HG02970 (cell line): ENCODE results near the gene ZFYVE19.
"Not testable (repeated sequence)": the region's sequence is repeated elsewhere in the genome, so short reads cannot be mapped to it uniquely, and the experiment has no call there.

ENCODE experiments used
- ATAC-seq: cut with Tn5 transposase; IDR thresholded peaks from one replicate; pipeline ENCODE4 v1.9.1; 2021; ENCODE audit warnings: mild to moderate bottlenecking, moderate library complexity, moderate number of reproducible peaks; ENCODE audit not compliant: unreplicated experiment, low FRiP score

Gene ZFYVE19

DNA sequence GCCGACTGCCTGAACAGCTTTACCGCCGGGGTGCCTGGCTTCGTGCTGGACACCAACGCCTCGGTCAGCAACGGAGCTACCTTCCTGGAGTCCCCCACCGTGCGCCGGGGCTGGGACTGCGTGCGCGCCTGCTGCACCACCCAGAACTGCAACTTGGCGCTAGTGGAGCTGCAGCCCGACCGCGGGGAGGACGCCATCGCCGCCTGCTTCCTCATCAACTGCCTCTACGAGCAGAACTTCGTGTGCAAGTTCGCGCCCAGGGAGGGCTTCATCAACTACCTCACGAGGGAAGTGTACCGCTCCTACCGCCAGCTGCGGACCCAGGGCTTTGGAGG is 37.8 kb downstream of the ZFYVE19 start:
- ATAC-seq: no peak

DNA sequence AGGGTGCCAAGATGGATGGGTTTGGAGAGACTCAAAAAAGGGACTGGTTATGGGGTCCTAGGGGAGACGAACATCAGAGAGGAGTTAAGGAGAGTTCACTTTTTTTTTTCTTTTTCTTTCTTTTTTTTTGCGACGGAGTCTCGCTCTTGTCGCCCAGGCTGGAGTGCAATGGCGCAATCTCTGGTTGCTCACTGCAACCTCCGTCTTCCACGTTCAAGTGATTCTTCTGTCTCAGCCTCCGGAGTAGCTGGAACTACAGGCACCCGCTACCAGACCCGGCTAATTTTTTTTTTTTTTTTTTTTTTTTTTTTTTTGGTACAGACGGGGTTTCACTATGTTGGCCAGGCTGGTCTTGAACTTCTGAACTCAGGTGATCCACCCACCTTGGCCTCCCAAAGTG is 38.1 kb downstream of the ZFYVE19 start:
- ATAC-seq: no peak

DNA sequence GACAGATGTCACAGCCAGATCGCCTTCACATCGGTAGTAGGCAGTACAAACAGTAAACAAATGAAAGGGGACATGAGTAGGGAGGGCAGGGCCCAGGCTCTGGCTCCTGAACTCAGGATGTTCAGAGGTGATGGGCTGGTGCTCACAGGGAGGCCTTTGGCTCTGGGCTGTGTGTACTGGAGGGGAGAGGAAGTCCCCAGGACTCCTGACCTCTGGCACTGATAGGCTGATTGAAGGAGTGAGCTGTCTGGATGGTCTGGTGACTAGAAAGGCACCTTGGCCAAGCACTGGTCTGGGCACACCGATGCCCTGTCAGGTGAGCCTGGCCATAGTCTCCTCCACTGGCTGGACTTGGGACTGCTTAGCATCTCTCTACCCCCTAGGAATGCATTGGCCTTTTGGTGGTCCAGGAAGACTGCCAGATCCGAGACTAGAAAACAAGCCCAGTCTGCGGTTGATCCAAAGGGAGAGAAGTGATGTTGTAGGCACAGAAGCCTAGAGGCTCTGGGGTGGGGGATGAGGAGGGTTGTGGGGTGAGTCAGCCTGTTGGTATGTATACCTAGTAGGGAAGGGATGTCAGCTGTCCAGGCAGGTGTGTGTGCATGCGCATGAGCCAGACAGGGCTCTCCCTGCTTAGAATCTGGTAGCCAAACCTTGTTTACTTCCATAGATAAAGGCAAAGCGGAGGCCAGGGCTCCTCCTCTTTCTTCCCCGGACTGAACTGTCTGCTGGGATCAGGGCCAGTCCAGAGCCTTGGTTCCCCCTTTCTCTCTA is 38.8 kb downstream of the ZFYVE19 start:
- ATAC-seq: no peak

DNA sequence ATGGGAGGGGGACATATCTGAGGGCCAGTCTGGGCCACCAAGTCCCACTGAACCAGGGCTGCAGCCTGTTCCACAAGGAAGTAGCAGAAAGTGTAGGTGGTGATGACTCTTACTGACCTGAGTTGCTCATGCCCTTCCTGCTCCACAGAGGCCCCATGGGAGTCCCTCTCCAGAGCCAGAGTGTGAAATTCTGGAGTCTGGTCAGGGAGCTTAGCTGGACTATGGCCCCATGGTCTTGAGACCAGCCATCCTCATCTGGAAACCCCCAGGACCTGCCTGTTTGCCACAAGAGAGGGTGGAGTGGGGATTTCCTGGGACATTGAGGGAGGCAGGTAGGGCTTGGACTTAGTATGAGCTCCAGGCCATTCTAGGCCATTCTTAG is 39.9 kb downstream of the ZFYVE19 start:
- no peak for ATAC-seq

DNA sequence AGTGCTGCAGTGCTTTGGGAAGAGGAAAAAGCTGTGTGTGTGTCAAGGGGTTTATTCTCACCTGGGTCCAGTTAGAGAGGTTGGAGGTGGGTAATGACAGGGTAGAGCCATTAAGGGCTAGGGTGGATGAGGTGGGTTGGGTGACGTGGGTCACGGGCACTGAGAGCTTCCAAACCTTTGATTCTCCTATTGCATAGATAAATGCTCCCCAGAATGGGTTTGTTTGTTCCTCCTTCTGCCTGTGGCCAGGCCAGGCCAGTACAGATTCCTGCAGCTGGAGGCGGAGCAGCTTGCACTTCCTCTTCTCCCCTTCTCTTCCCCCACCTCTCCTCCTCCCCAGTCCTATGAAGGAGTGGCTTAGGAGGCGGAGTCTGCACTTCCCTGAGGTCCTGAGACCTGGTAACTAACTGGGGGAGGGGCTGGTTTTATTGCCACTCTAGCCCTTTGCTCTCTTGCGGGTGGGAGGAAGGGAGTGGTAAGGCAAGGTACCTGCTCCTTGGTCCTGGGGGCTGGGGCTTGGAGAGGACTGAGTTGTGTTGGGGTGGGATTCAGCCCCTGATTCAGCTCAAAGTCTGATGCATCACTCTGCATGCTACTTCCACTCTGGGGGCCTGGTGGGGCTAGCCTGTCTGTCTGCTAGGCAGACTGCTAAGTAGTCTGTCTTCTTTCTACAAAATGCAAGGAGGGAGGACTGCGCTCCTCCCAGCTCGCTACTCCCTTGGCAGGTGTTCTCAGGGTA is 40.5 kb downstream of the ZFYVE19 start:
- ATAC-seq: no peak

DNA sequence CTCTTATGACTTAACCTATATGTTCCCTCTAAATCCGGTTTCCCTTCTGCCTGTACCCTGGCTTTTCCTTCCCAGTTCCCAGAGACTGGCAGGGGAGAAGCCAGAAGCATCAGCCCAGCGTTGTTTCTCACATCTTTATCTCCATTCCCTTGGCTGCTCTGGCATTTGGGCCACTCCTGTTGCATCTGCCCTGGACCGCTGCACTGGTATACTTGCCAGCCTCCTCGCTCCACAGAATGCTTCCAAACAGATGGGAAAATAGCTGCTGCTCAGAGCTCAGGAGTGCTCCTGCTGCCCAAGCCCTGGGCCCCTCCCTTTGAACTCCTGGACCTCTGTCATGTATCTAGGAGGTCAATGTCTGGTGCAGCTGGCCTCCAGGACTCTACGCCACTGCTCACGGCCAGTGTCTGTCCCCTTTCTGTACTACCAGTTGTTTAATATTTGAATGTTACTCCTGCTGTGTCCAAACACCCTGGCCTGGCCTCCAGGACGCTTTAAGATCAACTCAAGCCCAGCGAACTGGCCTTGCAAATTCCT is 43.8 kb downstream of the ZFYVE19 start:
- no peak for ATAC-seq

DNA sequence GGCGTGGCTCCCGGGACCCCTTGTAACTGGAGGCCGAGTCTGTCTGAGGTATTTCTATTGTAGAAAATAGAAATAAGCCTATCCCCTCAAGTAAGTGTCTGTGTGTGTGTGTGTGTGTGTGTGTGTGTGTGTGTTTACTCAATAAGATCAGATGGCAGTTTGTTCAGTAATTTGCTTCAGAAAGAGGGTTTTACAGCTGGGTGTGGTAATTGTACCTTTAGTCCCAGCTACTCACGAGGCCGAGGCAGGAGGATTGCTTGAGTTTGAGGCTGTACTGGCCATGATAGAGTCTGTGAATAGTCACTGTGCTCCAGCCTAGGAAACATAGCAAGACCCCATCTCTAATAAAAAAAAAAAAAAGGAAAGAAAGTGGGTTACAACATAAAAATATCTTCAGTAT is 45.6 kb downstream of the ZFYVE19 start:
- ATAC-seq: no peak

DNA sequence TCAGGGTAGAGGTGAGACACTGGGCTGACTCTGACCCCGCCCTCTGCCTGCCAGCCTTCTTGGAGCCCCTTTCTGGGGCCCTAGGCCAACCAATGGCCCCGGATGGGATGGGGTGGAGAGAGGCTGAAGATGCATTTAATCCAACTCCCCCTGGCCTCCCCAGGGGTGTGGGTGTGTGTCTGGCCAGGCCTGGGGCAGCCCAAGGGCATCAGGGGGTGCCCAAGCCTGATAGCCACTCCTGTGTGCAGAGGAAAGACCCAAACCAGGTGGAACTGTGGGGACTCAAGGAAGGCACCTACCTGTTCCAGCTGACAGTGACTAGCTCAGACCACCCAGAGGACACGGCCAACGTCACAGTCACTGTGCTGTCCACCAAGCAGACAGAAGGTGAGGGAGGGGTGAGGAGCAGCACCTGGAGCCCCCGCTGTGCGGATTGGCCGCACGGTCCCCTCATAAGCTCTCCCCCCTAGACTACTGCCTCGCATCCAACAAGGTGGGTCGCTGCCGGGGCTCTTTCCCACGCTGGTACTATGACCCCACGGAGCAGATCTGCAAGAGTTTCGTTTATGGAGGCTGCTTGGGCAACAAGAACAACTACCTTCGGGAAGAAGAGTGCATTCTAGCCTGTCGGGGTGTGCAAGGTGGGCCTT is 46.5 kb downstream of the ZFYVE19 start:
- no peak for ATAC-seq

DNA sequence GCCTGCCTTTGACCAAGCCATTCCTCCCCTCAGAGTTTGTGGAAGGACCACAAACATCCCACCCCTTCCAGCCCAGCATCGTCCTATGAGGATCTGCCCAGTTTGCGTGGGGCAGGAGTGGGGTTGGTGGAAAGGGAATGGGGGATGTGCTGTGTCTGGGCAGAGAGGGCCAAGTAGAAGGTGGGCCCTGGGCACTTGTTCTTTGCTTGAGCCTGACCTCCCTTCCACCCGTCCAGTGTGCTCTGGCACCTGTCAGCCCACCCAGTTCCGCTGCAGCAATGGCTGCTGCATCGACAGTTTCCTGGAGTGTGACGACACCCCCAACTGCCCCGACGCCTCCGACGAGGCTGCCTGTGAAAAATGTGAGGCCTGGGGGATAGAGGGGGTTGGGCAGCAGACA is 47.3 kb downstream of the ZFYVE19 start:
- no peak for ATAC-seq

DNA sequence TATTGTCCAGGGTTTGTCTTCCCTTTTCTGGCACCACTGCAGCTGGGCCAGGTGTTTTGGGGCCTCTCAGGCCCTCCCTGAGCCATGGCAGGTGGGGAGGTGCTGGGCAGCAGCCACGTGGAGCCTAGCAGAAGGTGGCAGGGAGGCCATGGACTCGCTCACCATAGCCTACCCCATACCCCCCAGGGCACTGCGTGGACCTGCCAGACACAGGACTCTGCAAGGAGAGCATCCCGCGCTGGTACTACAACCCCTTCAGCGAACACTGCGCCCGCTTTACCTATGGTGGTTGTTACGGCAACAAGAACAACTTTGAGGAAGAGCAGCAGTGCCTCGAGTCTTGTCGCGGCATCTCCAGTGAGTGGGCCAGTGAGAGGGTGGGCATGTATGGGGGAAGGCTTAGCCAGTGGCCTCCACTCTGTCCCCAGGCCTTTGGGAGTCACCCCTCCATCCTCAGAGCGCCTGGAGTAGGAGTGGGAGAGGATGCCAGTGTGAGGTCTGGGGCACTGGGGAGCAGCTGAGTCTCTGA is 48.9 kb downstream of the ZFYVE19 start:
- ATAC-seq: no peak

DNA sequence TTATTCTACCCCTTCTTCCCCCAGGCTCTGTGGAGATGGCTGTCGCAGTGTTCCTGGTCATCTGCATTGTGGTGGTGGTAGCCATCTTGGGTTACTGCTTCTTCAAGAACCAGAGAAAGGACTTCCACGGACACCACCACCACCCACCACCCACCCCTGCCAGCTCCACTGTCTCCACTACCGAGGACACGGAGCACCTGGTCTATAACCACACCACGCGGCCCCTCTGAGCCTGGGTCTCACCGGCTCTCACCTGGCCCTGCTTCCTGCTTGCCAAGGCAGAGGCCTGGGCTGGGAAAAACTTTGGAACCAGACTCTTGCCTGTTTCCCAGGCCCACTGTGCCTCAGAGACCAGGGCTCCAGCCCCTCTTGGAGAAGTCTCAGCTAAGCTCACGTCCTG is 49.9 kb downstream of the ZFYVE19 start:
- no peak for ATAC-seq

DNA sequence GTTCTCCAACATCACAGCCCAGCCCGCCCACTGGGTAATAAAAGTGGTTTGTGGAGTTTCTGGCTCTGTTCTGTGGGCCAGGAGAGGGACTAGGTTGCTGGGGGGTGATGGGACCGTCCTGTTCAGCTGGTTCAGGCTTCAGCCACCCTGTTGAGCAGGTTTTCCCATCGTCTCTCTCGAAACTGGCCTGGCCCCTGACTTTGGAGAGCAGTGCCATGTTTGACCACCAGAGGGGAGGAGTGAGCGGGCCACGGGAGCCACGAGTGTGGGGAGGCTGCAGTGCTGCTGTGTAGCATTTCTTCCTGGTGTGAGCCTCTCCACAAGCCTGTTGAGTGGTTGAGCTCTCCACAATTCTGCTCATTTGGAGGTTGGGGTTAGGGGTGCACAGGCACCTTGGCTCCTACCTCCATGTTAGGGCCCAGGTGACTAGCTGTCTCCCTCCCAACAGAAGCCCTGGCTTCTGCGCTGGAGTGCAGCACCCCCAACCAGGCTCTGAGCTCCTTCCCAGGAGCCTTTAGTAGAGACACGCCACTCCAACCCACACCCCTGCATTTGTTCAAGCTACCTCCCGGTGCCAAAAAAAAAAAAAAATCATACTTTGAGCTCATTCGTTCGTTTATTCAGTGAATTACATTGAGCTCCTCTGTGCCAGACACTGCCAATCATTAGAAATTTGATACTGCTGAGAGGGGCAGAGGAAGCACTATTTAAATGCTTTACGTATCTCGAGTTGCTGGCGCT is 50.9 kb downstream of the ZFYVE19 start:
- no peak for ATAC-seq

DNA sequence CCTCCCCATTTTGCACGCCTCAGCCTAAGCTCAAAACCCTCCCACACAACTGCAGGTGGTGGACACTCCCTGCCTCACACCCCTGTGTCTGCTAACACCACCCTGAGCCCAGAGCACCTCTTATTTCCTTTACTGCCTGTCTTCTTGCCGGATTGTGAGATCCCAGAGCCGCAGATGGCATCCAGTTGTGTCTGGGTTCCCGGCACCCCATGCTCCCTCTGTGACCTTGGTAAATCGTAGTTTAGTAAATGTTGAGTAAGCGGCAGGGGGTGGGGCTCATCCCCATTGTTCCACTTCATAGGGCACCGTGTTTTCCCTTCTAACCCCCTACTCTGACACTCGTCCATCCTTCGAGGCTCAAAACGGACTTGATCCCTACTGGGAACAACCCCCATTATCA is 51.8 kb downstream of the ZFYVE19 start:
- no peak for ATAC-seq

DNA sequence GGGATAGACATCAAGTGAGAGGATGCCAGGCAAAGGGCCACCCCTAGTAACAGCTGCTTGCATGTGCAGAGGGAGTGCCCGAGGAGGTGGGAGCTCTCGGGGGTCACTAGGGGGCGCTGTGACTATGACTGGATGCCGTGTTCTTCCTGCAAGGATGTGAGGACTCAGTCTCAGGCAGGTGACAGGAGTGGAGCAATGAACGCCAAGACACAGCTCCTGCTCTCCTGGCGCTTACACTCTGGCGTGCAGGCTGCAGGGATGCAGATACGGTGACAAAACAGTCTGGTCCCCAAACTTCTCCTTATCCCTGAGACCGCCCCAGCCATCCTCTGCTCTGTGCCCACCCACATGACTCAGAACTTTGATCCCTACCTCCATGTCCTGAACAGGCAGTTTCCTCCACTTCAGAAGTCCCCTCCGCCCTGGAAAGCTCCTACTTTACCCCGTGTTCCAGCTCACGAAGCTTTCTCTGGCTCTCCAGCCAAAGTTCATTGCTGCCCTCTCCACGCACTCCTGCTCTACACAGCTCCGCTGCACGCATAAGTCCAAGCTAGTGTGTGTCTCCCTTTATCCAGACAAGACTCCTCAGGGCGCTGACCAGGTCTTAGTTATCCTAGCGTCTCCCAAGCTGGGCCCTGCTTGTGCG is 52.4 kb downstream of the ZFYVE19 start:
- no peak for ATAC-seq

DNA sequence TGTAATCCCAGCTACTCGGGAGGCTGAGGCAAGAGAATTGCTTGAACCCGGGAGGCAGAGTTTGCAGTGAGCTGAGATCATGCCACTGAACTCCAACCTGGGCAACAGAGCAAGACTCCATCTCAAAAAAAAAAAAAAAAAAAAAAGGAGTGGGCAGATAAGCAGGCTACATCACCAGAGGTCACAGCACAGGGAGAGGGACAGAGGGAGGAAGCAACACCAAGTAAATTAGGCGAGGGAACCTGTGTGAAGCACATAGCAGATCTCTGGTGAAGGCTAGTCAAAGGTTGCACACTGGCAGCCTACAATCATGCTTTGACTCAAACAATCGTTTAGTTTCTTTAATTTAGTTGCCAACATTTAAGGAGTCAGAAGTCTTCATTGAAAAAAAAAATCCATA is 54.3 kb downstream of the ZFYVE19 start:
- ATAC-seq: not testable (repeated sequence)

DNA sequence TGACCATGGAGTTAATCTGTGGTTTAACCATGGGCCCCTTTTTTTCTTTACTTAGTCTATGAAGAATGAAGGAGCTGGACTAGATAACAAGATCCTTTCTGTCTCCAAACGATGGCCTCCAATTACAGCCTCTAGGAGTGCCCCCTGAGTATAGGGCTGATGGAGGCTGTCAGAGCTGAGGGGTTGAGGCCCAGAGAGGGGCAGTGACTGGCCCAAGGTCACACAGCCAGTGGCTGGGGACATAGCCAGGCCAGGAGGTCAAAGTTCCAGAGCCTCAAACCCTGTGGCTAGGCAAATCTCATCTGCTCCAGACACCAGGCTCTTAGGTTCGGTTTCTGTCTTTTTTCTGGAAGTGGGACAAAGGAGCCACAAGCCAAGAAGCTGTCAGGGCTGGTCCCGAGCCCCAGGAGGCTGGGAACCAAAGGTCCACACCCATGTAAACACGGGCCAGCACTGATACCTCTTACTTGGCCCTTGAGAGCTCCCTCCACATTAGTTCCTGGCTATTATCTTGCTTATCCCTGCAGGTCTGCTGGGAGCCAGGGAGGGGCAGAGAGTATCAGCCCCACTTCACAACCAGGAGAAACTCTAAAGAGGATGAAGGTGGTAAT is 56.9 kb downstream of the ZFYVE19 start:
- no peak for ATAC-seq
